A172 (cell line): ENCODE results near the gene ZBTB44. TPM values are rescaled to one million over a fixed set of nuclear protein-coding genes. Genes with fewer than 3 reads are reported as not detected.
"Not testable (repeated sequence)": the region's sequence is repeated elsewhere in the genome, so short reads cannot be mapped to it uniquely, and the experiment has no call there.

Experiments used
- DNase-seq: peaks from one replicate; pipeline ENCODE4 v3.0.0-alpha.2; 2015; ENCODE audit warnings: low spot score
- total RNA-seq: library from RNA; depleted of rRNA; stranded (reverse); fragments of >200 nt; shearing (Covaris generic); gene quantifications from 2 replicates; pipeline ENCODE4 v1.2.3, GENCODE V29; 2014; rRNA removed

Gene ZBTB44, protein sequence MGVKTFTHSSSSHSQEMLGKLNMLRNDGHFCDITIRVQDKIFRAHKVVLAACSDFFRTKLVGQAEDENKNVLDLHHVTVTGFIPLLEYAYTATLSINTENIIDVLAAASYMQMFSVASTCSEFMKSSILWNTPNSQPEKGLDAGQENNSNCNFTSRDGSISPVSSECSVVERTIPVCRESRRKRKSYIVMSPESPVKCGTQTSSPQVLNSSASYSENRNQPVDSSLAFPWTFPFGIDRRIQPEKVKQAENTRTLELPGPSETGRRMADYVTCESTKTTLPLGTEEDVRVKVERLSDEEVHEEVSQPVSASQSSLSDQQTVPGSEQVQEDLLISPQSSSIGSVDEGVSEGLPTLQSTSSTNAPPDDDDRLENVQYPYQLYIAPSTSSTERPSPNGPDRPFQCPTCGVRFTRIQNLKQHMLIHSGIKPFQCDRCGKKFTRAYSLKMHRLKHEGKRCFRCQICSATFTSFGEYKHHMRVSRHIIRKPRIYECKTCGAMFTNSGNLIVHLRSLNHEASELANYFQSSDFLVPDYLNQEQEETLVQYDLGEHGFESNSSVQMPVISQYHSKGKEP
- 10.8 and 14.5 TPM in 2 replicates for total RNA-seq

DNA sequence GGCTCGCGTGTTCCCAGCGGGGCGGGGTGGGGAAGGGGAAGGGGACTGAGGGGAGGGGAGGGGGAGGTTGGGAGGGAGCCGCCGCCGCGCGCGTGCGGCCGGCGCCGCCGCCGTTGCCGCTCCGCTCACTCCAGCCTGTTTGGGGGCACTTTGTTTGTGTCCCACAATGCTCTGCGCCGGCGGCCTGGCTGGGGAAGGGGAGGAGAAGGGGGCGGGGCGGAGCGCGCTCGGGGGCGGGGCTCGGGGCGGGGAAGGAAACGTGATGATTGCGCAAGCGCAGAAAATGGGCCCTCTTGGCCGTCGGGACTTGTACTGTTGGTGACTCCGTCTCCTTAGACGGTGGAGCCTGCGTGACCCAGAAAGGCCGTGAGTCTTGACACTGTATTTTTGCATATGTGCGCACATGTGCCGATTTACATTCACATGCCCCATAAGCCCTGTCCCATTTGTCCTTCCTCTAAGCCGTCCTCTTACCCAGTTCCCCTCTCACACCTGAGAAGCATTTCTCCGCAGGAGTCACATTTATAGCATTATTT is at the start of gene ZBTB44:
Gene ZBTB44, minus strand, starts transcription at position 168 of the 536 bp plus-strand sequence. CDS start 53,044 bp downstream, outside the sequence.
- DNase-seq = peak; percentile 62

DNA sequence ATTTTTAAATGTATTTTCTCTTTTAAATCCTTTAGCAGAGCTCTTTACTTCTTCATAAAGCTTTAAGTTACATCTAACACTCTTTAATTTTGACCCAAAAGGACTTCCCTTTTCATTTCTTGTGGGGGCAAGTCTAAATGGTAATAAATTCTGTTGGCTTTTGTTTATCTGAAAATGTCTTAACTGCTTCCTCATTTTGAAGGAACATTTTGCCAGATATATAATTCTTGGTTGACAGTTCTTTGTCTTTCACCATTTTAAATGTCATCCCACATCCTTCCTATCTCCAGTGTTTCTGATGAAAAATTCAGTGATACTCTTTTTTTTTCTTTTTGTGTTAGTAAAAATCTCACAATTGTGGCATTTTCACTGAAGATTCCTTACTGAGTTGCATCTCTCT is 44.7 kb upstream of the ZBTB44 start:
- DNase-seq = no peak

DNA sequence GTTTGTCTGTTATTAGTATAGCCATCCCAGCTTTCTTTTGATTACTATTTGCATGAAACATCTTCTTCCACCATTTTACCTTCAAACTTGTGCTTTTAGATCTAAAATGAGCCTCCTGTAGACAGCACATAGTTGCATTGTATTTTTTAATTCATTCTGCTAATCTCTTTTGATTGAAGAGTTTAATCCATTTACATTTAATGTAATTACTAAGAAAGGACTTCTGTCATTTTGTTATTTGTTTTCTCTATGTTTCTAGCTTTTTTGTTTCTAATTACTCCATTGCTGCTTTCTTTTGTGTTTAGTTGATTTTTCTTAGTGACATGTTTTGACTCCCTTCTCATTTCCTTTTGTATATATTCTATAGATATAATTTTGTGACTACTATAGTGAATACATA is 43.7 kb upstream of the ZBTB44 start:
- no peak for DNase-seq

DNA sequence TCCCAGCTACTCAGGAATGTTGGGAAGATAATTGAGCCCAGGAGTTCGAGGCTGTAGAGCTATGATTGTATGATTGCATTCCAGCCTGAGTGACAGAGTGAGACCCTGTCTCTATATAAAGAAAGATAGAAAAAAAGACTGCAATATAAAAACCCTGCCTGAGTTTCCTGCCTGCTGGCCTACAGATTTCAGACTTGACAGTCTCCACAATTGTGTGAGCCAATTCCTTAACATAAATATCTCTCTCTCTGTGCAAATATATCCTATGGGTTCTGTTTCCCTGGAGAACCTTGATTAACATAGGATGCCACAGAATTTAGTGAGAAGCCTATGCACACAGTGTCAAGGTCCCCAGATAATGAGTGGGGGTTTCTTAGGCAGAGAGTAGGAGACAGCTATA is 32.5 kb upstream of the ZBTB44 start:
- DNase-seq = no peak

DNA sequence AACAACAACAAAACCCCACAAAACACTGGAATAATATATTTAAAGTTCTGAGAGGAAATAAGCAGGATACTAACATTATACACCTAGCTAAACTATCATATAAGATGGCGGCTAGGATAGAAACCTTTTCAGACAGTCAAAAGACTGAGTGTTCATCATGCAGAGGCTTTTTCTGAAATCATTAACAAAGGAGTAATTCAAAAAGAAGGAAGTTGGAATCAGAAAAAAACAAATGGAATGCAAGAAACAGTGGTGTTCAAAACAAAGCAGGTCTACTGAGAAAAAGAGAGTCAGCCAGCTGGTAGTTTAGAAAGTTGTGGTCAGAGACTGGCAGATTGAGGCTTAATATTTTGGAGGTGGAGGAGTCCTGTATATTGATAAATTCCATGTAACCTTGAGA is 30.1 kb upstream of the ZBTB44 start:
- DNase-seq = no peak

DNA sequence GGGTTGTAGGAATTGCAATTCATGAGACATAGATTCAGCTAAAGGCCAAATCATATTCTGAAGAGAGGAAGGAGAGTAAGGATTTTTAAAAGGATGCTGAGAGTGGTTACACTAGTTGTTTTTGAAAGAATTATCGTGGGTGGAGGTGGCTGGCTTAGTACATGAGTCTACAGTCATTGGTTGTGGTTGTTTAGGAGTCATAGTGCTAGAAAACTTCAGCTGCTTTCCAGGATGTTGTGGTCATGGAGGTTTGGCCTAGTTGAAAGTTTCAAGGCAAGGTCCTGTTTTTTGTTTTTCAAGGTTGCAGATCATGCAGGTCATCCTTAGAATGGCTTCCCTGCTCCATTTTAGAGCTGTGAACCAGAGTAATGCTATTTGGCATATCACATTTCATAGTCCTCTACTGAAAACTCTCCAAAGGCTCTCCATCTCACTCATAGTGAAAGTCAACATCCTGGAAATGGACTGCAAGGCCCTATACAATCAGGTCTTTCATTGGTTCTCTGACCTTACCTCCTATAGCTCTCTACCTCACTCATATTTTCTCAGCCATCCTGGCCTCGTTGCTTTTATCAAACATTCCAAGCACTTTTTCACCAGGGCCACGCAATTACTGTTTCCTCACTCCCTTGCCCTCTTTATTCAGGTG is 26.1 kb upstream of the ZBTB44 start:
- no peak for DNase-seq

DNA sequence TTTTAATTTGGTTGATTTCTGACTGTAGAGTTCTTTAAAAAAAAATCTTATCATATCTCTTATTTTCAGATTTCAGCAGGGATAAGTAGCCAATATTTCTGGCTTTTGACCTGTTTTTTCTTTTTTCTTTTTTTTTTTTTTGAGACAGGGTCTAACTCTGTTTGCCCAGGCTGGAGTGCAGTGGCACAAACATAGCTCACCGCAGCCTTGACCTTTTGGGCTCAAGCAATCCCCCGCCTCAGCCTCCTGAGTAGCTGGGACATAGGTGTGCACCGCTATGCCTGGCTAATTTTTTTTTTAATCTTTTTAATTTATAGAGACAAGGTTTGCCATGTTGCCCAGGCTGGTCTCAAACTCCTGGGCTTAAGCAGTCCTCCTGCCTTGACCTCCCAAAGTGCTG is 23.9 kb upstream of the ZBTB44 start:
- no peak for DNase-seq

DNA sequence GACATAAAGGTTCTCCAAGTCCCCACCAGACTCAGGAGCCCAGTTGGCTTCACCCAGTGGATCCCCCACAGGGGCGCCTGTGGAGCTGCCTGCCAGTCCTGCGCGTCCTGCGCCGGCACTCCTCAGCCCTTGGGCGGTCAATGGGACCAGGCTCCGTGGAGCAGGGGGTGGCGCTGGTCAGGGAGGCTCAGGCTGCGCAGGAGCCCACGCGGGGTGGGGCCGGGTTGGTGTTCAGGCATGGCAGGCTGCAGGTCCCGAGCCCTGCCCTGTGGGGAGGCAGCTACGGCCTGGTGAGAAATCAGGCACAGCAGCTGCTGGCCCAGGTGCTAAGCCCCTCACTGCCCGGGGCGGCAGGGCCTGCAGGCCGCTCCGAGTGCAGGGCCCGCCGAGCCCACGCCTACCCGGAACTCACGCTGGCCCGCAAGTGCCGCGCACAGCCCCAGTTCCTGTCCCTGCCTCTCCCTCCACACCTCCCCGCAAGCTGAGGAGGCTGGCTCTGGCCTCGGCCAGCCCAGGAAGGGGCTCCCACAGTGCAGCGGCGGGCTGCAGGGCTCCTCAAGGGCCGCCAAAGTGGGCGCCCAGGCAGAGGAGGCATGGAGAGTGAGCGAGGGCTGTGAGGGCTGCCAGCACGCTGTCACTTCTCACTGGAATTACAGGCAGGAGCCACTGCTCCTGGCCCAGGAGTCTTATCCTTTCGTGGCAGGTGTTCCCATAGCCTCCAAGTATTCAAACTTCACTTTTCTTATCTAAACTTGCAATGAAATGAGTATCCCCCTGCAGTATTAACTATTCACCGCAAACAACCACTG is 22.8 kb upstream of the ZBTB44 start:
- no peak for DNase-seq

DNA sequence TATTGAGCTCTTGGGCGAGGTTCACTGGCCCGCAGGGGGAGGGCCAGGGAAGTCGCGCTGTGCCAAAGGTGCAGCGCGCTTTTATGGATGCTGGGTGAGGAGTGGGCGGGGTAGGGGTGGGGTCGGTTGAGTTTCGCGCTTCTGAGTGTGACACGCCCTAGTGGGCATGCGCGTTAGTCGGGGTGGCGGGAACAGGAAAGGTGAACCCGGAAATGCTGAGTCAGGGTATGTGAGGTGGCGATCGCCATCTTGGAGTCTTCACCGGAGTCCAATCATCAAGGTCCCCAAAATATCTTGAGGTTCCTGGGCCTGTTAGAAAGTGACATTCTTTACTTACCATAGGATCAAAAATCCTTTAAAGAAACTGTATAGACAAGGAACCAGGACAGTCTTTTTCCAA is 16.7 kb upstream of the ZBTB44 start:
- DNase-seq = not testable (repeated sequence)

DNA sequence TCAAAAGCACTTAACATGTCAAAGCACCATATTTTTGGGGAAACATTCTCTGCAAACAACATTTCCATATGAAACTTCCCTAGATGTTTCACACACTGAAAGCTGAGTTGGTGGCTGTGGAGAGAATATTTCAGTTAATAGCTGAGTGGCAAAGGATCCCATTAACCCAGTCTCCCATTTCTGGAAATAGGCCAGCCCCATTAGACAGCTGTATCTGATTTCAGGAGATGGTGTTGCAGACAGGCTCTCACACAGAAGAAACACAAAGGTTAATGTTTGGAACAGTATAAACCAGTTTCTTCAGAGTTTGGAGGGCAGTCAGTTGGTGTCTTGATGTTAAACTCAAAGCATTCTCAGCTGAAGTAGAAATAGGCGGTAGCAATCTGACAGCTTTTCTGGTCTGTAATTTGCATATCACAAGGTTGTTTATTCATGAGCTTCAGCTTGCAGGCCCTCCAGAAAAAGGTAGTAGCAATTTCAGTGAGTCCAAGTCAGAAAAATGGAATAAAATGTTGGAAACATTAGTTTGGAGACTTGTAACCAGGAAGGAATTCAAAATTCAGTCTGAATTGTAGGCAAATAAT is 15.5 kb upstream of the ZBTB44 start:
- no peak for DNase-seq

DNA sequence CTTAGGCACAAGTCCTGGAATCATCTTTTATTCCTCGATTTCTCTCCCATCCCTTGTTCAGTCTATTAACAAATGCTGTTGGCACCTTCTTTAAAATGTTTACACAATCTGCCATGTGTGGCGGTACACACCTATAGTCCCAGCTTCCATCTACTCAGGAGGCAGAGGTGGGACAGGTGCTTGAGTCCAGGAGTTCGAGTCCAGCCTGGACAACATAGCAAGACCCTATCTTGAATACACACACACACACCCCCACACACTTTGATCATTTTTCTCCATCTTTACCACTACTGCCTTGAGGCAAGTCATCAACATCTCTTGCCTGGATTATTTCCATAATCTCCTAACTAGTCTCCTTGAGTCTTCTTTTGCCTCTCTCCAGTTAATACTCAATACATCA is 13.7 kb upstream of the ZBTB44 start:
- DNase-seq = no peak

DNA sequence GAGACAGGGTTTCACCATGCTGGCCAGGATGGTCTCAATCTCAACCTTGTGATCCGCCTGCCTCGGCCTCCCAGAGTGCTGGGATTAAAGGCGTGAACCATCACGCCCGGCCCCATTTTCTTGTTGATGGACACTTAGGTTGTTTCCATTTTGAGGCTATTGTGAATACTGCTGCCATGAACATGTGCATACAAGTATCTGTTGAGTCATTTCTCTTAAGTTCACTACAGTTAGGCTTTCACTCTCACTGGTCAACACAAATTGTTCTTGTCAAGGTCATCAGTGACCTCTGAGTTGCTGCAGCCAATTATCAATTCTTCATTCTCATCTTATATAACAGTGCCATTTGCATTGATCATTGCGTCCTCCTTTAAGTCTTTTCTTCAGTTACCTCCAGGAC is 13.0 kb upstream of the ZBTB44 start:
- no peak for DNase-seq

DNA sequence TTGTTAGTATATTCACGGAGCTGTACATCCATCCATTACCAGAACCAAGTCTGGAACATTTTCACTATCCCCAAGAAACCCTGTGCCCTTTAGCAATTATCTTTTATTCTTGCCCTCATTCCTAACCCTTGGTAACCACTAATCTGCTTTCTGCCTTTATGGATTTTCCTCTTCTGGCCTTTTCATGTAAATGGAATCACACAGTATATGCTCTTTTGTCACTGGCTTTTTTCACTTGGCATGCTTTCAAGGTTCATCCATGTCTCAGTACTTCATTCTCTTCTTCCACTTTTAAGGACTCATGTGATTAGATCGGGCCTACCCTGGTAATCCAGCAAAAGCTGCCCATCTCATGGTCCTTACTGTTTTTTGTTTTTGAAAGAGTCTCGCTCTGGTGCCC is 11.0 kb upstream of the ZBTB44 start:
- no peak for DNase-seq

DNA sequence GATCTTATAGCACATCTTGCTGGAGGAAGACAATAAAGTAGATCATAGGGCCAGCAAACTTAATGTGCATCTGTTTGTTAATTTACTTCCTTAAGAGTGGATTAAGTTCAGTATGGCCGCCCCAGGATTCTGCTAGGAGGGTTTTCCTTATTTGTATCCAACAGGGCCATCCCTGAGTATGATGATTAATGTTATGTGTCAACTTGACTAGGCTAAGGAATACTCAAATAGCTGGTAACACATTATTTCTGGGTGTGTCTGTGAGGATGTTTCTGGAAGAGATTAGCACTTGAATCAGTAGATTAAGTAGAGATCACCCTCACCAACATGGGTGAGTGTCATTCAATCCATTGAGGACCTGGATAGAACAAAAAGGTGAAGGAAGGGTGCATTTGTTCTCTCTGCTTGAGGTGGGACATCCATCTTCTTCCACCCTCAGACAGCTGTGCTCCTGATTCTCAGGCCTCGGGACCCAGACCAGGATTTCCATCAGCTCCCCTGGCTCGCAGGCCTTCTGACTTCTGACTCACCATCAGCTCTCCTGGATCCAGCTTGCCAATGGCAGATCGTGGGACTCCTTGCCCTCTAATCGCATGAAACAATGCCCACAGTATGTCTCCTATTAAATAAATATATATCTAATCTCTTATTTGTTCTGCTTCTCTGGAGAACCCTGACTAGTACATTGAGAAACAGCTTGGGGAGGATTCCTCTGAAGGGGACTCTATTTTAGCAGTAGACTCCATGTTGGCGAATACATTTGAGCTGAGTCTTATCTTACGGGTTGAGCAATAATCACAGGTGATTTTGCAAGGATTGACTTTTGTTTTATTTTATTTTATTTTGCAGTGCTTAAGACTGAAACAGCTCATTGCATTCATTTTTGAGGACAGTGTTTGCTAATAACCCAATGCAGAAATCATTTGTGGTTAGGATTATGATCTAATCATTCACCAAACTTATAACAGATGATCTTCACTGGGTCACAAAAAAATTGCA is 9.0 kb upstream of the ZBTB44 start:
- no peak for DNase-seq

DNA sequence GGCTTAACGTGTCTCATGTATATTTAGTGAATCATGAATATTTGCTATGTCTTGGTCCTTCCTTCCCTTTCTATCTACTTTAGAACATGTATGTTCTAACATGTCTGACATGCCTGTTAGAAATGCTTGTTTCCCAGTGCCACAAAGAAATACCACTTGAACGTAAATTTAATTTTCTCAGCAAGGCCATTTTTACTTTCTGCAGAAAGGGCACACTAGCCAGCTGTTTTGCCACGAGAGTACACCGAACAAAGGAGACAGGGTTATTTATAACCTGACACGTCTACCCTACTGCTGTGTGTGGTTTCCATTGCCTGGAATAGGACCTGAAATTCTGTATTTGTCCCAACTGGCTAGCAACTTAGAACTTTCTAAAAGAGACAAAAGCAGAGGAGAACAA is 7.4 kb upstream of the ZBTB44 start:
- DNase-seq = no peak

DNA sequence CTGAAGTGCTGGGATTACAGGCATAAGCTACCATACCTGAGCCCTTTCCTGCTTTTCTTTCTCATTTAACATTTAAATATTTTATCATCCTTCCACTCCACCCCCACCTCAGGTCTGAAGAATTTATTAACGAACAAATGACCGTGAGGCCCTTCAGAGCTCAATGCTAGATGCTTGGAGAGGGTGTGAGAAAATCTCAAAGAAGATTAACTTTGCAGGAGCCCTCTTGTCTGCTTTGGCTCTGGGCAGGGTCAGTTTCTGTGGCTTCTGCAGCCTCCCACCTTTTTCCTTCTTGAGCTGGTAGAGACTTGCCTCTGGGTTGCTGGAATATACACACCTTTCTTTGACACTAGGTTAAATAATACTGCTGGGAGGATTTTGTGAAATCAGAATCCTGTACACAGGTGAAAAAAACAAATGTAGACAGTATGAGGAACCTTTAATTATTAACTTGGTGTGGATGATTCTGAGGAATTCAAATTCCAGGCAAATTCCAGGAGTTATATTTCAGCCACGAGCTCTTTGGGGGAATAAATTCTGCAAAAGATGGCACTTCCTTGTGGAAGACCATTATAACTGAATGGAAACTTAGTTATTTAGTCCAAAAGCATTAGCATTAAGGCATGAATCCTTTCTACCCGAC is 3.4 kb upstream of the ZBTB44 start:
- no peak for DNase-seq

DNA sequence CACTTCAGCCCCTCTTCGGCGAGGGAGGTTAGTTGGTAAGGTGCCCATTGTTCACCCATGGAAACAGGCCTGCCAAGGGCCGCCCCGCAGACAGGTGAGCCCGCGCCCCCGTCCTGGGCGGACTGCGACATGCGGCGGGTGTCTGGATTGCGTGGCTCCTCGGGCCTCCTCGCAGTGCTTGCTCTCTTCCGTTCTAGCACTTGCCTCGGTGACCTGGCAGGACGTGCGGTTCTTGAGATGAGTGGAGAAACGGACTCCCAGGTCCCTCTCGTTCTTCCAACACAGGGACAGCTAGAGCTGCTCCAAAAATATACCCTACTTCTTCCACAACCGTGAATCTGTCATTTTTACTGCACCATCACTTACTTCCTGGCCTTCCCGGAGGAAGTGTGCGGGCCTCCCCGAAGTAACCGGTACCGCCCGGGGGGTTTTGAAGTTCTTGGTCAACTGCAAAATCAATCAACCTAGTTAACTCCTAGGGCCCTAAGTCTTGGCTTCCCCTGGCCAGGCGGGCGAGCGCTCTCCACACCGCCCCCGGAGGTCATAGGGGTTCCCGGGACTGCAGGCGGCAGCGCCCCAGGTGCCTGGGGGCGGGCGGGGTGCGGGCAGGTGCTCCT is 745 bp upstream of the ZBTB44 start:
- DNase-seq = no peak

DNA sequence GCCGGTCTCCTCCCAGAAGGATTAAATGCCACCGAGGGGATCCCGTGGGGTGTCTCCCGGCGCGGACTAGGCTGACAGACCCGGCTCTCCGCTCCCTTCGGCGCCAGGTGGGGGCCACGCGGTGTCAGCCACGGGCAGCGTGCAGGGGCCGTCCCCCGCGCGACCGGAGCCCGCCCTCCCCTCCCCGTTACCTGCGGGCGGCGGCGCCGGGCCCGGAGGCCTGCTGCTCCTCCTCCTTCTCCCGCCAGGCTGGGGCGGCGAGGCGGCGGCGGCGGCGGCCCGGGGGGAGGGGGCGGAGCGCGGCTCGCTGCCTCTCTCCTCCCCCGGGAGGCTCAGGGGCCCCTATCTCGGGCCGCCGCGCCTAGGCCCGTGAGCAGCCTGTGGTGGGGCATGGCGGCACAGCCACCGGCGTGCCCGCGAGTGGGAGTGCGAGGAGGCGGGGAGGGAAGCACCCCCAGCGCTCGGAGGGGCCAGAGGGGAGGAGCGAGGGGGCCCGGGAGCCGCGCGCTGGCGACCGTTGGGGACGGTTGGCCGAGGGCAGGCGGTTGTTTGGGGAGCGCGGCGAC is 450 bp downstream of the ZBTB44 start:
- DNase-seq = peak; percentile 6
